ENCODE results near the gene EDIL3. TPM values are rescaled to one million over a fixed set of nuclear protein-coding genes. Genes with fewer than 3 reads are reported as not detected.

The EDIL3 gene
- total and polyA plus RNA-seq, 2 of the 13 experiments (the other 11 are each of a cell fraction or from before 2014, with no cell fraction given): 0.01 TPM; not detected in 1

GRCh38 chr5:83965441-83965840 lies 419.2 kb downstream of the EDIL3 start:
- 8% methylated on average over 3 of the region's 3 CpGs for WGBS (ENCODE audit: low lambda C conversion rate)
- Histone ChIP-seq H3K79me2 (ENCODE audit: insufficient read depth, low read length) (no peaks in the 10 kb centered on the region), H3K36me3 (replicated peaks in 1 of 2; ENCODE audit: control insufficient read depth in 1 of 2, insufficient read depth in 2 of 2, low read length in 2 of 2) (no peaks in the 10 kb centered on the region), H3K4me2 (ENCODE audit: low read depth, low read length) (no peak overlapping the region), H3K4me1 (ENCODE audit: insufficient read depth, low read length) (no peaks in the 10 kb centered on the region), H3K9me3 (ENCODE audit: low read length) (no peaks in the 10 kb centered on the region), H3K4me3 (replicated peaks in 1 of 3; ENCODE audit: insufficient read depth in 1 of 3, low read depth in 2 of 3, low read length in 3 of 3) (no peak overlapping the region), H3K9ac (ENCODE audit: insufficient read depth, low read depth, low read length) (no peak overlapping the region), H3K27me3 (ENCODE audit: control insufficient read depth in 1 of 2, insufficient read depth in 2 of 2, low read length in 2 of 2) (no peaks in the 10 kb centered on the region), H4K20me1 (ENCODE audit: insufficient read depth, low read length) (no peaks in the 10 kb centered on the region), H2AFZ (ENCODE audit: low read length) (no peak overlapping the region), H3K27ac (ENCODE audit: extremely low read length, insufficient read depth, low read length) (no peak overlapping the region)
- ATAC-seq (no peak), FAIRE-seq (no peak), DNase-seq (ENCODE audit: low spot score) (no peak)
- POLR2A ChIA-PET: no interaction called here
- CTCF ChIA-PET (ENCODE audit: low intra/inter-chr PET ratio, low total read pairs): no interaction called here
- BruUV-seq (replicated peaks): no TSS peak
- in situ Hi-C loops (cut with HindIII; ENCODE audit: extremely low pct_ligation_motif_present, low pct_unique_long_range_greater_than_20kb) (no loop called here), intact Hi-C loops (cut with micrococcal nuclease; ENCODE audit: unreplicated experiment) (no loop called here)
- TF ChIP-seq IKZF5 (CRISPR knock-in tag; IDR thresholded peaks at IDR 0.05) (no peak), ZNF142 (CRISPR knock-in tag; IDR thresholded peaks at IDR 0.05) (no peak), ZNF766 (CRISPR knock-in tag; IDR thresholded peaks at IDR 0.05; ENCODE audit: borderline replicate concordance) (no peak), ZNF496 (CRISPR knock-in tag; IDR thresholded peaks at IDR 0.05; ENCODE audit: insufficient replicate concordance) (no peak), FOXC1 (CRISPR knock-in tag; IDR thresholded peaks at IDR 0.05; ENCODE audit: borderline replicate concordance) (no peak), ARID4A (CRISPR knock-in tag; IDR thresholded peaks at IDR 0.05; ENCODE audit: borderline replicate concordance) (no peak), THAP11 (CRISPR knock-in tag; IDR thresholded peaks at IDR 0.05) (no peak), ZNF792 (CRISPR knock-in tag; IDR thresholded peaks at IDR 0.05) (no peak)

Measured in HepG2 (cell line).